ENCODE data around the gene FBN3.

GRCh38 chr19:8151767-8152035, 2.3 kb upstream of the FBN3 start:
- TF ChIP-seq, protein P1, sequence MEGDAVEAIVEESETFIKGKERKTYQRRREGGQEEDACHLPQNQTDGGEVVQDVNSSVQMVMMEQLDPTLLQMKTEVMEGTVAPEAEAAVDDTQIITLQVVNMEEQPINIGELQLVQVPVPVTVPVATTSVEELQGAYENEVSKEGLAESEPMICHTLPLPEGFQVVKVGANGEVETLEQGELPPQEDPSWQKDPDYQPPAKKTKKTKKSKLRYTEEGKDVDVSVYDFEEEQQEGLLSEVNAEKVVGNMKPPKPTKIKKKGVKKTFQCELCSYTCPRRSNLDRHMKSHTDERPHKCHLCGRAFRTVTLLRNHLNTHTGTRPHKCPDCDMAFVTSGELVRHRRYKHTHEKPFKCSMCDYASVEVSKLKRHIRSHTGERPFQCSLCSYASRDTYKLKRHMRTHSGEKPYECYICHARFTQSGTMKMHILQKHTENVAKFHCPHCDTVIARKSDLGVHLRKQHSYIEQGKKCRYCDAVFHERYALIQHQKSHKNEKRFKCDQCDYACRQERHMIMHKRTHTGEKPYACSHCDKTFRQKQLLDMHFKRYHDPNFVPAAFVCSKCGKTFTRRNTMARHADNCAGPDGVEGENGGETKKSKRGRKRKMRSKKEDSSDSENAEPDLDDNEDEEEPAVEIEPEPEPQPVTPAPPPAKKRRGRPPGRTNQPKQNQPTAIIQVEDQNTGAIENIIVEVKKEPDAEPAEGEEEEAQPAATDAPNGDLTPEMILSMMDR (IDR thresholded peaks at IDR 0.05) = no peak
- no peak for TF ChIP-seq ZFX (IDR thresholded peaks at IDR 0.05; ENCODE audit: borderline replicate concordance)
